Measurements from ENCODE around the gene TRIM65. TPM values are rescaled to one million over a fixed set of nuclear protein-coding genes. Genes with fewer than 3 reads are reported as not detected.
A peak's percentile ranks its signal among the peaks of the same experiment; 100 is the strongest.

TRIM65 gene, protein sequence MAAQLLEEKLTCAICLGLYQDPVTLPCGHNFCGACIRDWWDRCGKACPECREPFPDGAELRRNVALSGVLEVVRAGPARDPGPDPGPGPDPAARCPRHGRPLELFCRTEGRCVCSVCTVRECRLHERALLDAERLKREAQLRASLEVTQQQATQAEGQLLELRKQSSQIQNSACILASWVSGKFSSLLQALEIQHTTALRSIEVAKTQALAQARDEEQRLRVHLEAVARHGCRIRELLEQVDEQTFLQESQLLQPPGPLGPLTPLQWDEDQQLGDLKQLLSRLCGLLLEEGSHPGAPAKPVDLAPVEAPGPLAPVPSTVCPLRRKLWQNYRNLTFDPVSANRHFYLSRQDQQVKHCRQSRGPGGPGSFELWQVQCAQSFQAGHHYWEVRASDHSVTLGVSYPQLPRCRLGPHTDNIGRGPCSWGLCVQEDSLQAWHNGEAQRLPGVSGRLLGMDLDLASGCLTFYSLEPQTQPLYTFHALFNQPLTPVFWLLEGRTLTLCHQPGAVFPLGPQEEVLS
- 10 to 100 TPM; 27.5 to 28.2 TPM for total RNA-seq

DNA sequence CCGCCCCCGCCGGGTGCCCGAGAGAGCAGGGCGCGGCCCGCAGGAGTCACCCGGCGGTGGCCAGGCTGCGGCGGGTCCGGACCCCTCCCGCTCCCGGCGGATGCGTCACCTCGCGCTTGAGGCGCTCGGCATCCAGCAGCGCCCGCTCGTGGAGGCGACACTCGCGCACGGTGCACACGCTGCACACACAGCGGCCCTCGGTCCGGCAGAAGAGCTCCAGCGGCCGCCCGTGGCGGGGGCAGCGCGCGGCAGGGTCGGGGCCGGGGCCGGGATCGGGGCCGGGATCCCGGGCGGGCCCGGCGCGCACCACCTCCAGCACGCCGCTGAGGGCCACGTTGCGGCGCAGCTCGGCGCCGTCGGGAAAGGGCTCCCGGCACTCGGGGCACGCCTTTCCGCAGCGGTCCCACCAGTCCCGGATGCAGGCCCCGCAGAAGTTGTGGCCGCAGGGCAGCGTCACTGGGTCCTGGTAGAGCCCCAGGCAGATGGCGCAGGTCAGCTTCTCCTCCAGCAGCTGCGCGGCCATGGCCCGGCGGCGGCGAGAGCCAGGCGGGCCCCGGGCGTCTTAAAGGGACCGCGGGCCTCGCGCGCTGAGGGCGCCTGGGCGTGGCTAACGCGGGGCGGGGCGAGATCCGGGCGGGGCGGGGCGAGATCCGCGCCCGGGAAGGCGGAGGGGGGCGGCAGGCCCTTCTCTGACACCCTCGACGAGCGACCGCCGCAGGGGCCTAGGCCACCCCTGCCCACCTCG, at the start of gene TRIM65:
Gene TRIM65, minus strand, starts transcription at position 537 of the 745 bp plus-strand sequence. Its CDS starts 14 bp downstream, at position 523.
- peak within 1 kb of the TSS; percentile 84 for H3K4me3 Mint-ChIP-seq
- no peaks in the 10 kb centered on the region for H3K27me3 Mint-ChIP-seq
- peaks cover 24% of the 10 kb centered on the region for H3K4me1 Mint-ChIP-seq (ENCODE audit: low read depth)
- ChIA-PET CTCF (interaction anchor here (0.5 to 3.3 kb wide), 25 partner anchors 8 to 383 kb away, joined by 3 to 16 read pairs (median 4); partner anchors contain the start of genes CDK3, MRPL38, TRIM47 and TSEN54), POLR2A (interaction anchor here (0.8 to 2.7 kb wide), 12 partner anchors 9 to 383 kb away, joined by 3 to 13 read pairs (median 6); partner anchors contain the start of genes CDK3, MRPL38, TRIM47 and UNC13D)
- H3K9me3 Mint-ChIP-seq: no peaks in the 10 kb centered on the region
- peak within 1 kb of the TSS; percentile 72 for H3K27ac Mint-ChIP-seq
- H3K36me3 Mint-ChIP-seq: peaks cover 10% of the 10 kb centered on the region
- peak; percentile 87 for DNase-seq
- intact Hi-C loops (cut with micrococcal nuclease): loop anchor here (2.0 to 5.0 kb wide), 4 partner anchors 20 to 176 kb away; partner anchors contain the start of genes GALR2, SRP68, UNK and WBP2

DNA sequence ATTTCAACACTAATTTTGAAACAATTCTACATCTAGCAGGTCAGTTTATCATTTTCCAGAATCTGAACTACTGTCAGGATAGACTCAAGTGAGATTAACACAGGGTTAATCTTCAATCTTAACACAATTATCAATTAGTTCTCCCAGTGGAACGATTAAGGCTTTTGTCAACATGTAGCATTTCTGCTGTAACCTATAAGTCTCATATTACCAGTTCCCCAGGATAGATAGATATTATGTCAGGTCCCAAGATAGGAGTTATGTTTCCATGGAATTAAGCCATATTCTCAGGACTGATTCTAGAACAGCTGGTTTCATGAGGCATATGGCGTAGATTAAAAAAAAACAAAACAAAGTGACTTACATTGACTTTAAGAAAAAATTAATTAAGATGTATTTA, 48.5 kb upstream of the TRIM65 start:
- CTCF ChIA-PET: interaction anchor here (1.1 to 1.6 kb wide), 2 partner anchors 69 to 84 kb away, joined by 4 read pairs; no protein-coding TSS in a partner anchor
- intact Hi-C loops (cut with micrococcal nuclease): no loop called here
- Mint-ChIP-seq H3K27ac (no peak overlapping the region), H3K27me3 (no peaks in the 10 kb centered on the region), H3K36me3 (peaks cover 7% of the 10 kb centered on the region), H3K4me1 (ENCODE audit: low read depth) (peaks cover 12% of the 10 kb centered on the region), H3K9me3 (no peaks in the 10 kb centered on the region), H3K4me3 (no peak overlapping the region)
- no peak for DNase-seq
- POLR2A ChIA-PET: no interaction called here

DNA sequence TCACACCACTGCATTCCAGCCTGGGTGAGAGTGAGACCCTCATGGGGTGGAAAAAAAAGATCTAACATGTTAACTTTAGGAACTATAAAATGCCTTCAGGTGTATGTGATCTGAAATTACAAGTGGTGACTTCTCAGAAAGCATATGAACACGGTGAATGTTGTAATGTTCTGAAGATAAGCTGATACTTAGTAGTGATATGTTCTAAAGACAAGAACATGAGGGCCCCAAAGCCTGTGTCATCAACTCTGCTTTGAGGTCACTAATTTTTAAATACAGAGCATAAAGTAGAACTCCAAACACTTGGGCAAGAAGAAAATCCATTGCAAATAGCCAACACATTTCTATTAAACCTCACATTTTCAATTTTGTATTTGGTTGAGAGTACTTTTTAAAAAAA, 46.7 kb upstream of the TRIM65 start:
- Mint-ChIP-seq H3K4me1 (ENCODE audit: low read depth) (peaks cover 14% of the 10 kb centered on the region), H3K27me3 (no peaks in the 10 kb centered on the region), H3K9me3 (no peaks in the 10 kb centered on the region), H3K4me3 (no peak overlapping the region), H3K27ac (no peak overlapping the region), H3K36me3 (peaks cover 3% of the 10 kb centered on the region)
- intact Hi-C loops (cut with micrococcal nuclease): no loop called here
- ChIA-PET POLR2A (no interaction called here), CTCF (interaction anchor here (1.6 kb wide), 1 partner anchor 38 kb away, joined by 3 read pairs; no protein-coding TSS in a partner anchor)
- no peak for DNase-seq

DNA sequence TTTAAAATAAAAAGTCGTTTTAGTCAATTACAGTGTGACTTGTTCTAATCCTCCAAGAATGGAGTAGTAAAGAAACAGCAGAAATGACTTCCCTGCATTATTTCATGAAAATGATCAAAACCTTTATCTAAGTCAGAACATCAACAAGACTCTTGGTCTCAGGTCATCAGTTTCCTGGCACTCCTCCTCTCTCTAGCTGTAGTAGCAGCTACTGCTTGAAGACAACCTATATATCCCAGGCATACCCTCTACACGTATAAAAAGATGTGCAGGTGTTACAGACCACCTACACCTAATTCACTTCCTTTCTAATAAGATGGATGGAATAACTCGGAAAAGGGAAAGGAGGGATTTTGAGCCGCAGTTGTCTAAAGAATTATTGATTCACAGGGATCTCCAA, 45.7 kb upstream of the TRIM65 start:
- intact Hi-C loops (cut with micrococcal nuclease): no loop called here
- CTCF ChIA-PET: interaction anchor here (0.7 to 1.8 kb wide), 3 partner anchors 15 to 194 kb away, joined by 3 to 5 read pairs (median 5); no protein-coding TSS in a partner anchor
- no peaks in the 10 kb centered on the region for H3K36me3 Mint-ChIP-seq

DNA sequence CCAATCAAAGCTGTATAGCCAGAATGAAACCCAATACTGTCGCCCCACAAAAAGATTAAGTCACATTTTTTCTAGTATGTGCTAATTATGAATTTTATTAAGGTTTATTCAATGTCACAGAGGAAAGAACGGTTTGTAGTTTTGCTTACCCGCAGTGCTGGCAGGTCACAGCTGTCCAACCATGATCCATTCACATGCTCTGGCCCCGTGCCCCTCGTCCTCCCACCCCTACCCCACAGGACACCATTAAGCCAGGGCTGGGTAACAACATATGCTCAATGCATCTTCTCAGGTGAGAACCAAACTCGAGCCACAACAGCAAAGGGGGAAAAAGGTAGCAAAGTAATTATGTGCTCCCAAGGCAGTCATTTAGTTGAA, 44.7 kb upstream of the TRIM65 start:
- Mint-ChIP-seq H3K4me3 (peak overlapping the region; percentile 94), H3K27me3 (no peaks in the 10 kb centered on the region), H3K36me3 (no peaks in the 10 kb centered on the region), H3K9me3 (no peaks in the 10 kb centered on the region), H3K27ac (no peak overlapping the region), H3K4me1 (ENCODE audit: low read depth) (peaks cover 14% of the 10 kb centered on the region)
- DNase-seq: no peak
- intact Hi-C loops (cut with micrococcal nuclease): loop anchor here (1.0 to 2.0 kb wide), 2 partner anchors 37 to 38 kb away; partner anchors contain the start of genes ACOX1, MRPL38 and TEN1
- POLR2A ChIA-PET: interaction anchor here (0.7 to 1.4 kb wide), 5 partner anchors 11 to 130 kb away, joined by 3 to 4 read pairs (median 3); partner anchors contain the start of genes ACOX1 and TEN1
- CTCF ChIA-PET: interaction anchor here (0.7 to 1.8 kb wide), 6 partner anchors 14 to 73 kb away, joined by 3 to 5 read pairs (median 4); partner anchors contain the start of gene CDK3

More for the DNA sequence above, 45.7 kb upstream of the TRIM65 start:
- Mint-ChIP-seq H3K9me3 (no peaks in the 10 kb centered on the region), H3K4me1 (ENCODE audit: low read depth) (peaks cover 14% of the 10 kb centered on the region), H3K27me3 (no peaks in the 10 kb centered on the region), H3K4me3 (no peak overlapping the region), H3K27ac (no peak overlapping the region)
- DNase-seq: no peak
- POLR2A ChIA-PET: no interaction called here

DNA sequence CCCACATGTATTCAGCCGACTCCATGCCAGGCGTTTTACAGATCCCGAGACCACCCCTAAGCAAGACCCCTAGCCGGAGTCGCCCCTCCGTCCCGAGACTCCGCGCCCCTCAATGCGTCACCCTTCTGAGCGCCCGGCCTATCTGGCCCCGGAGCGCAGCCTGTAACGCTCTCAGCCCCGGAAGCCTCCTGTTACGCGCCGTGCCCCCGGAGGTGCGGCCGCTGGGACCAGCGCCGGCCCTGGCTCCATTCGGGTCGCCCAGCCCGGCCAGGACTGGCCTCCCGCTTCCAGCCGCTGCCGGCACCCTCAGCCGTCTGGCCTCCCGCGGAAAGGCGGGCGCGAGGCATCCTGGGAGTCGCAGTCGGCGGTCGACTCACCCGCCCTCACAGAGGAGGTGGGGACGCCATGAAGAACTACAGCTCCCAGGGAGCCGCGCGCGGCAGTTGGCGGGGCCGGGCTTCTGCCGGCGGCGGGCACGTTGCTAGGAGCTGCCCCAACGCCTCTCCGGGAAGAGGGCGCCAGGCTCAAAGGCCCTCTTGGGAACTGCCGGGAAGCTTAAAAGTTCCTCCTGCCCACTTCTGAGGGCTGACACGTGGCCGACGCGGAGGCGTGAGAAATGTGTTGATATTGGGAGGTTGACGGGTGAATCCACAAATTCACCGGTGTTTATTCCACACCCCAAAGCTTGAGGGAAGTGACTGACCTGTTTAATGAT, 44.1 kb upstream of the TRIM65 start, which contains the start of gene FBF1:
Gene FBF1, minus strand, starts transcription at position 316 of the 715 bp plus-strand sequence. CDS start 2,893 bp downstream, outside the sequence.
- DNase-seq: peak; percentile 93
- H3K27ac Mint-ChIP-seq: peak within 1 kb of the TSS; percentile 75
- intact Hi-C loops (cut with micrococcal nuclease): loop anchor here (1.0 to 2.0 kb wide), 2 partner anchors 36 to 38 kb away; partner anchors contain the start of genes ACOX1, MRPL38 and TEN1
- H3K27me3 Mint-ChIP-seq: no peaks in the 10 kb centered on the region
- H3K36me3 Mint-ChIP-seq: no peaks in the 10 kb centered on the region
- CTCF ChIA-PET: interaction anchor here (0.7 to 1.8 kb wide), 6 partner anchors 14 to 74 kb away, joined by 3 to 5 read pairs (median 4); partner anchors contain the start of gene CDK3
- POLR2A ChIA-PET: interaction anchor here (0.7 to 1.4 kb wide), 5 partner anchors 11 to 131 kb away, joined by 3 to 4 read pairs (median 3); partner anchors contain the start of genes ACOX1 and TEN1
- H3K4me3 Mint-ChIP-seq: peak within 1 kb of the TSS; percentile 94
- H3K4me1 Mint-ChIP-seq (ENCODE audit: low read depth): peaks cover 14% of the 10 kb centered on the region
- no peaks in the 10 kb centered on the region for H3K9me3 Mint-ChIP-seq

DNA sequence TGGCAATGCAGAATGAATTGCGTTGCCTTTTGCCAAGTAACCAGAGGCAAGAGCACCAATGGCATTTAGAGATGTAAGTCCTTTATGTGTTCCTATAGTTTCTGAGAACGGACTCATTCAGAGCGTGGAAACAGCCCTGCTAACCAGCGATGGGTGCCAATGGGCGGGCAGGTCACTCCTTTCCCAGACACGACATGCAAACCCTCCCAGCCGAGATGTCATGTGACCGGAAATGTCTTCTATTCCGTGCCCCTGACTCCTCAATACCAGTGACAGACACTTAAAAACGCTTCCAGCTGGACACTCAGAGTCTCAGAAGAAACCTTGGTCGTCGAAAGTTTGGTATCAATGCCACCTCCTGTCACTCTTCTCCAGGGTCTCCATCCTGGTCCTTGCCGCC, 40.9 kb upstream of the TRIM65 start:
- Mint-ChIP-seq H3K27me3 (no peaks in the 10 kb centered on the region), H3K4me3 (no peak overlapping the region), H3K4me1 (ENCODE audit: low read depth) (peaks cover 14% of the 10 kb centered on the region), H3K27ac (no peak overlapping the region), H3K9me3 (no peaks in the 10 kb centered on the region), H3K36me3 (no peaks in the 10 kb centered on the region)
- ChIA-PET CTCF (interaction anchor here (0.7 kb wide), 1 partner anchor 12 kb away, joined by 3 read pairs; no protein-coding TSS in a partner anchor), POLR2A (no interaction called here)
- intact Hi-C loops (cut with micrococcal nuclease): no loop called here
- DNase-seq: no peak

DNA sequence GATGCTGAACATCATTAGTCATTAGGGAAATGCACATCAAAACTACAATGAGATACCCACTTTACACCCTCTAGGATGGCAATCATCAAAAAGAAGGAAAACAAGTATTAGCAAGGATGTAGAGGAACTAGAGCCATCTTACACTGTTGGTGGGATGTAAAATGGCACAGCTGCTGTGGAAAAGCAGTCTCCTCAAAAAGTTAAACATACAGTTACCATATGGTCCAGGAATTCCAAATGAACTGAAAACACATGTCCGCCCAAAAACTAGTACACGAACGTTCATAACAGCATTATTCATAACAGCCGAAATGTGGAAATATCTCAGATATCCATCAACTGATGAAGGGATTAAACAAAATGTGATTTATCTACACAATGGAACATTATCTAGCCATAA, 37.1 kb upstream of the TRIM65 start:
- no peak for DNase-seq
- H3K9me3 Mint-ChIP-seq: no peaks in the 10 kb centered on the region
- H3K27me3 Mint-ChIP-seq: no peaks in the 10 kb centered on the region
- CTCF ChIA-PET: interaction anchor here (1.9 kb wide), 1 partner anchor 29 kb away, joined by 5 read pairs; the partner anchor contains the start of gene MRPL38
- no peak overlapping the region for H3K27ac Mint-ChIP-seq
- POLR2A ChIA-PET: no interaction called here
- intact Hi-C loops (cut with micrococcal nuclease): no loop called here
- no peaks in the 10 kb centered on the region for H3K36me3 Mint-ChIP-seq
- no peak overlapping the region for H3K4me3 Mint-ChIP-seq
- no peaks in the 10 kb centered on the region for H3K4me1 Mint-ChIP-seq (ENCODE audit: low read depth)

DNA sequence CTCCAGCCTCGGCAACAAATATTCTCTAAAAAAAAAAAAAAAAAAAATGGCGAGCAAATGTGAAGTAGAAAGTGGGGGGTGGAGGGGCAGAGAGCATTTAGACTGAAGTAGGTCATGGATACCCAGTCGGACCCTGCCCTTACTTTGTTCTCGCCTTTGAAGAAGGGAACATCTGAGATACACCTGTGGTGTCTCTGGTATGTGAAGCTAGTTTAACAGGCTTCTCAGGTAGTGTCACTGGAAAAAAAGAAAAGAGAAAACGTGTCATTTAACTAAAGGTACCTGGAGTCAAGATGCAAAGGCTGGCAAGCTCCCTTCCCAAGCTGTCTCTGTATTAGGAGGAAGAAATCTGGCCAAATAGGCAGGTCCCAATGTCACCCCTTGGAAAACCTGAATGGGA, 36.1 kb upstream of the TRIM65 start:
- H3K4me1 Mint-ChIP-seq (ENCODE audit: low read depth): no peaks in the 10 kb centered on the region
- no peaks in the 10 kb centered on the region for H3K36me3 Mint-ChIP-seq
- CTCF ChIA-PET: interaction anchor here (1.9 kb wide), 1 partner anchor 28 kb away, joined by 5 read pairs; the partner anchor contains the start of gene MRPL38
- no peak for DNase-seq
- H3K27me3 Mint-ChIP-seq: no peaks in the 10 kb centered on the region
- POLR2A ChIA-PET: interaction anchor here (0.6 to 0.7 kb wide), 2 partner anchors 10 to 13 kb away, joined by 4 to 5 read pairs; no protein-coding TSS in a partner anchor
- no peak overlapping the region for H3K27ac Mint-ChIP-seq
- no peaks in the 10 kb centered on the region for H3K9me3 Mint-ChIP-seq
- H3K4me3 Mint-ChIP-seq: no peak overlapping the region
- intact Hi-C loops (cut with micrococcal nuclease): no loop called here

DNA sequence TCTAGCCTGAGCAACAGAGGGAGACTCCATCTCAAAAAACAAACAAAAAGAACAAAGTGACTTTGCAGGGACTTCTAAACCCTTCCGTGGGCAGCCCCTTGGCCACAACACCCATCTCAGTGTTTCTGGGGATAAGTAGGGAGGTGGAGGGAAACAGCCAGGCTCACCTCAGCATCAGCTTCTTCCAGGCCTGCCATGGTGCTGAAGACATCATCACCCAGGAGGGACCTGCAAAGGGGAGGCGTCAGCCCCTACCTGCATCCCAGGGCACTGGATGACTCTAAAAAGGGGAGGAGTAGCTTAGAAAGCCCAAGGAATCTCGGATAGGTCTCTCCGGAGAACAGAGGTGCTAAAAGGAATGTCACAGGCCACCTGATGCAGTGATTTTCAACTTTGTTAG, 34.3 kb upstream of the TRIM65 start:
- H3K27me3 Mint-ChIP-seq: no peaks in the 10 kb centered on the region
- no peak for DNase-seq
- no peak overlapping the region for H3K27ac Mint-ChIP-seq
- no peaks in the 10 kb centered on the region for H3K36me3 Mint-ChIP-seq
- ChIA-PET POLR2A (no interaction called here), CTCF (no interaction called here)
- no peak overlapping the region for H3K4me3 Mint-ChIP-seq
- H3K4me1 Mint-ChIP-seq (ENCODE audit: low read depth): no peaks in the 10 kb centered on the region
- H3K9me3 Mint-ChIP-seq: no peaks in the 10 kb centered on the region
- intact Hi-C loops (cut with micrococcal nuclease): no loop called here

All from activated CD4-positive, alpha-beta memory T cell treated with anti-CD3 and anti-CD28 coated beads for 36 hours (primary cell).